NCI-H1436 treated with DMSO at 0.1 percent for 48 hours (cell line): ENCODE data around the gene ARL9.

ENCODE experiments used
- DNase-seq: peaks from one replicate; lab custom pipeline; 2025; lab: John Stamatoyannopoulos, UW

ARL9 gene

DNA sequence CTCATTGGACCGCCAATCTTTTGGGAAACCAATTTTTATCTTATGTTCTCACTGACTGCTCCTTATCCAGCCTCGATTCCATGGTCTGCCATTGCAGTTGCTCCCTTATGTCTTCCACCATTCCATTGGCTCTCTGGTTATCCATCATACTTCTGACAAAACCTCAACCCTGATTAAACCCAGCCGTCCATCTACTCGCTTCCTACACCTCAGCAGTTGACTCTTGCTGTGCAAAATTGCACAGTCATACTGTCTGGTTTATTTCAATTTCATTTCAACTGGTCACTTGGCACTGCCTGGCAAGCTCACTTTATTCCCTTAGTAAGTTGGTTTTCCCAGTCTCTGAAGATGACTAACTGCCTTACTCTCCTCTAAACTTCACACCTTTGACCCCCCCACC, 26.2 kb downstream of the ARL9 start:
- DNase-seq, result no peak

DNA sequence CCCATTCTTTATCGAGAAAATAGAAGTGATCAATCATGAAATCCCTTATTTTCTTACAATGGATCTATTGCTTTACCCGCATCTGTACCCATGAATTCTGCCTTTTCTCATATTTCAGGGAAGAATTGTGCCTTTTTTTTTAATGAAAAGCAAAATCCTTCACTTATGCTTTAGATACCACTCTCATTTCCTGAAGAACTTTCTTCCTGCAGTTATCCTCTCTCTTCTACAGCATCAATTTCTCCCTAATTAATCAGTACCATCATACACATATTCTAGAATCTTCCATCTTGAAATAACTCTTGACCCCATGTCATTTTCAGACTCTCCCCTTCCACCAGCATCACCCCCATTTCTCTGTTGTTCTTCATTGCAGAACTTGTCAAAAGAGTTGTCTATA, 26.6 kb downstream of the ARL9 start:
- no peak for DNase-seq

DNA sequence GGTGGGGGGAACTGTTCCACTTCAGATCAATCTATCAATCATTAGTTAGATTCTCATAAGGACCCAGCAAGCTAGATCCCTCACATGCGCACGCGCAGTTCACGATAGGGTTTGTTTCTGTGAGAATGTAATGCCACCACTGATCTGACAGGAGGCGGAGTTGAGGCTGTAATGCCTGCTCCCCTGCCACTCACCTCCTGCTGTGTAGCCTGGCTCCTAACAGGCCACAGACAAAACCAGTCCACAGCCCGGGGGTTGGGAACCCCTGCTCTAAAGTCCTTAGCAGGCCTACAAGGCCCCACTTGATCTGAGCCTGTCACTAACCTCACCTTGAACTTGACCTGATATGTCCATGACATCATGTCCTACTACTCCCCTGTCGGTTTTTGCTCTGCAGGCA, 30.3 kb downstream of the ARL9 start:
- no peak for DNase-seq

DNA sequence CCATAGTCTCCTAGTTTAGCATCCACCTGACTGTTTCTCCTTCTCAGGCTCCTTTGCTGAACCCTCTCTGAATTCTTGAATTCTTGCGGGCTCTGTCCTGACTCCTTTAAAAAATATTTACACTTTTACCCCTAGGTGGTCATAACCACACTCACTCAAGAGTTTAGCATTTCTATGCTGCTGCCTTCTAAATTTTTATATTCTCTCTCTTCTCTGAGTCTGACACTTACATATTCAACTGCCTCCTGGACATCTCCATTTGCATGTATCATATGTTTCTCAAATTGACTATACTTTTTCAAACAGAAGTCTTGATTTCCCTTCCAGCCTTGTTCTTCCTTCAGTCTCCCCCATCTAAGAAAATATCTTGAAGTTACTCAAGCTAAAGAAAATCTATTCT, 31.6 kb downstream of the ARL9 start:
- no peak for DNase-seq

DNA sequence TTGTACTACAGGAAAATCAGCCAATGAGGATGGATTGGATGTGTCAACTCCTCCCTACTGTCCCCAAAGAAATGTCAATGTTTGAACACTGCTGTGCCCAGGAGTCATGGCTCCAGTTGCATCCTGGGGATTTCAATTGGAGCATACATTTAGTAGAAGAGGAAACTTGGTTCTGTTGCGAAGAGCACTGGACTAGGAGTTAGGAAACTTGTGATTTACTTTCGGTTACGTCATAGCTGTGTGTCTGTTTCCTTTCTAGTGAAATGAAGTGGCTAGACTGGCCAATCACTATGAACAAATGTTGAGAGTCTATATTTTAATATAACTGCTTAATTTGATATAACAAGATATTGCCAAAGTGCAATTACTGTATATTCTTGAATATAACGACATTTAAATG, 35.2 kb downstream of the ARL9 start:
- DNase-seq, result no peak

DNA sequence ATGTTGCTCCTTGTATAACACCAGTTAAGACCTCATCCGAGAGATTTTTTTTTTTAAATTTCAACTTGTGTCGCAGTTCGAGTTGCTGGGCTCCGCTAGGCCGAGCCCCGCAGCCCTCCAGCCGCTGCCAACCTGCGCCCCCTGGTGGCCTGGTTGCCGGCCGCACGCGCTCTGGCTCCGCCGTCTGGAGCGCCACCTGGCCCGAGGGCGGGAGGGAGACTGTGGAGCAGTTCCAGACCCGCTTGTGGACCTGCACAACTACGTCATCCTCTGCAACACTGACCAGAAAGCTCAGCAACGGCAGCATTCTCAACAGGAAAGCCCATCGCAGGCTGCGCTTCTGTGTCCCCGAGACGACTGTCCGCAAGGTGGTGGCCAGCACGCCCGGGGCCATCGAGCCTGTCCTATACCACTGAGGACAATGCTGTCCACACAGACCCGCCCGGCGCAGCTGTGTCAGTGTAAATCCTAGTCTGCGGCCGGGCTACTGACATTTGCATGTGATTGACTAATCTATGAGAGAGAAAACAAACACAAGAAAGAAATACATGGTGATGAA, 39.1 kb downstream of the ARL9 start:
- DNase-seq, result no peak

DNA sequence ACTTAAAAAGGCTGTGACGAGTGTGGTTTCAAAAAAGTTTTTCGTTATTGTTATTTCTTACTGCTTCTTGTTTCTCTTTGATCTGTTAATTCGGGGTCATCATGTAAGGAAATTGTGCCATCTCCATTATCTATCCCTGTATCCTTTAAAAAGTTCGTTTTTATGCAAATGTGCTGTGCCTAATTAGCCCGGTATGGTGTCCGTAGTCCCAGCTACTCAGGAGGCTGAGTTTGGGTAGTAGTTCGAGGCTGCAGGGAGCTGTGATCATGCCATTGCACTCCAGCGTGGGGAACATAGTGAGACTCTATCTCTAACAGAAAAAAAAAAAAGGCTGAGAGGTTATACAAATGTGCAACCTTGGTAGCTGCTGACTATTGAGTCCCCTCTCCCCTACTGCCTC, 45.1 kb downstream of the ARL9 start:
- DNase-seq, result no peak

DNA sequence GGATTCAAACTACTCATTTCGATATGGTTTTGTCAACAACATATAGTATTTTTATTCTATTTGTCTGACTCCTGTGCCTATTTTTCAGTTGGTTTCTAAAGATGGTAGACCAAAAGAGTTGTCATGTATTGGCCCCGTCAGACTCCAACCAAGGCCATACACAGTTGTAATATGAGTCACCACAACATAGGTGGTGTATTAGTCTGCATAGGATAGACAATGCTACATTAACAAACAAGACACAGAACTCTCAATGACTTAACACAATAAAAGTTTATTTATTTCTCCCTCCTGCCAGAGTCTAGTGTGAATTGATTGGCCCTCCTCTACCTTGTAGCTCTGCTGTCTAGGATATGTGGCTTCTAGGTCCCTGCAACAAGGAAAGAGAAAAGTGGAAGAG, 45.9 kb downstream of the ARL9 start:
- DNase-seq, result no peak

DNA sequence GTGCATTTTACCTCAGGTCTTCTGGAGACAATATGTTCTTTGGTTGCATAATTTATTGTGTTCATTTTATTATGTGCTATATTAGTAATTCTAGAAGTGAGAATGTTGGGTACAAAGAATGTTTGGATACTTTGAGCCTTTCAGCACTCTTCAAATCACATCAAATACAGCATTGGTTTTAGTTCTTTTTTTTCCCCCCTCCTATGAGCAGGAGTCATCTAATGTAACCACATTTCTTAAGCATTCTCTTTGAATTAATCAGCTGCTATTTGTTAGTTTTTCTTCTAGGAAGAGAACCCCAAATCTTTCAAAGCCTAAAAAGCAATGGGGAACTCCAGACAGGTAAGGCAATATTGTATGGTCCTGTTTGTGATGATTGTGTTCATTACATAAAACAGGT, 46.7 kb downstream of the ARL9 start:
- no peak for DNase-seq

DNA sequence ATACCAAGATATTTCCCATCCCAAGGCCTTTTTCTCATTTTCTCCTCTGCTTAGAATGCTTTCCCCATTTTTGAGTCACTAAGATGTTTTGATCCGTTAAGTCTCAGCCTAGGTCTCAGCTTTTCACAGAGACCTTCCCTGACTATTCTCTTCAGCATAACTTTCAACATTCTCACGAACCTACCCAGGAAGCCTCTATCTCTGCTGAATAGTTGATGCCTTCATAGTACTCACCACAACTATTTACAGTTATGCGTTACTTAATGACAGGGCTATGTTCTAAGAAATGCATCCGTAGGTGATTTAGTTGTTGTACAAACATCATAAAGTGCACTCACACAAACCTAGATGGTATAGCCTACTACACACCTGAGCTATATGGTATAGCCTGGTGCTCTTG, 64.5 kb downstream of the ARL9 start:
- no peak for DNase-seq
